HL-60 (cell line): ENCODE results near the gene STAC3.

ENCODE experiments used
- CTCF ChIP-seq: IDR thresholded peaks from one replicate; pipeline ENCODE4 v1.5.1; 2011; ENCODE audit warnings: low read length, control low read depth, inconsistent platforms; ENCODE audit not compliant: insufficient read depth
- GABPA ChIP-seq: IDR thresholded peaks from 2 replicates; pipeline ENCODE4 v1.6.1; 2012; ENCODE audit warnings: low read depth
- POLR2AphosphoS5 ChIP-seq: IDR thresholded peaks from 2 replicates; pipeline ENCODE4 v1.6.1; 2012; ENCODE audit warnings: low read depth
- SPI1 ChIP-seq: IDR thresholded peaks from 2 replicates; pipeline ENCODE4 v1.6.1; 2012; ENCODE audit warnings: low read depth, mild to moderate bottlenecking, borderline replicate concordance
- TF ChIP-seq, protein P1 (sequence below): IDR thresholded peaks from 2 replicates; pipeline ENCODE4 v1.6.1; 2012; ENCODE audit warnings: low read depth; ENCODE audit not compliant: insufficient replicate concordance

DNA sequence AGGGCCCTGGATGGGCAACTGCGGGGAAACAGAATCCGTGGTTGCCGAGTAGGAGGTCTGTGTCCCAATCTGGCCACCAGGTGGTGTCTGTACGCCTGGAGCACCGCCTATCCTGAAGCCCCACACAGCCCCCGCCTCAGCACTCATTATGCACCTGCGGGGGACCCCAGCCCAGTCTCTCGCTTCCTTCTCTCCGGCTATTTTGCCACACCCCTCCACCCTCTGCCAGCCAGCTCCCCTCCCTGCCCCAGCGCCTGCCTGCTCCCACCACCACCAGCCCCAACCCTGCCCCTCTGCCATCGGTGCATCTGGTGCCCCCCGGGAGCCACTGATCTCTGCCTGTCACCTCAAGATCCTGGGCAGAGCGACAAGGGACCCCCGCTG, 36.6 kb downstream of the STAC3 start:
- peak; percentile 82 for TF ChIP-seq CTCF
- no peak for TF ChIP-seq POLR2AphosphoS5
- TF ChIP-seq, protein P1, sequence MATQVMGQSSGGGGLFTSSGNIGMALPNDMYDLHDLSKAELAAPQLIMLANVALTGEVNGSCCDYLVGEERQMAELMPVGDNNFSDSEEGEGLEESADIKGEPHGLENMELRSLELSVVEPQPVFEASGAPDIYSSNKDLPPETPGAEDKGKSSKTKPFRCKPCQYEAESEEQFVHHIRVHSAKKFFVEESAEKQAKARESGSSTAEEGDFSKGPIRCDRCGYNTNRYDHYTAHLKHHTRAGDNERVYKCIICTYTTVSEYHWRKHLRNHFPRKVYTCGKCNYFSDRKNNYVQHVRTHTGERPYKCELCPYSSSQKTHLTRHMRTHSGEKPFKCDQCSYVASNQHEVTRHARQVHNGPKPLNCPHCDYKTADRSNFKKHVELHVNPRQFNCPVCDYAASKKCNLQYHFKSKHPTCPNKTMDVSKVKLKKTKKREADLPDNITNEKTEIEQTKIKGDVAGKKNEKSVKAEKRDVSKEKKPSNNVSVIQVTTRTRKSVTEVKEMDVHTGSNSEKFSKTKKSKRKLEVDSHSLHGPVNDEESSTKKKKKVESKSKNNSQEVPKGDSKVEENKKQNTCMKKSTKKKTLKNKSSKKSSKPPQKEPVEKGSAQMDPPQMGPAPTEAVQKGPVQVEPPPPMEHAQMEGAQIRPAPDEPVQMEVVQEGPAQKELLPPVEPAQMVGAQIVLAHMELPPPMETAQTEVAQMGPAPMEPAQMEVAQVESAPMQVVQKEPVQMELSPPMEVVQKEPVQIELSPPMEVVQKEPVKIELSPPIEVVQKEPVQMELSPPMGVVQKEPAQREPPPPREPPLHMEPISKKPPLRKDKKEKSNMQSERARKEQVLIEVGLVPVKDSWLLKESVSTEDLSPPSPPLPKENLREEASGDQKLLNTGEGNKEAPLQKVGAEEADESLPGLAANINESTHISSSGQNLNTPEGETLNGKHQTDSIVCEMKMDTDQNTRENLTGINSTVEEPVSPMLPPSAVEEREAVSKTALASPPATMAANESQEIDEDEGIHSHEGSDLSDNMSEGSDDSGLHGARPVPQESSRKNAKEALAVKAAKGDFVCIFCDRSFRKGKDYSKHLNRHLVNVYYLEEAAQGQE = no peak
- no peak for TF ChIP-seq GABPA
- no peak for TF ChIP-seq SPI1
